Astrocyte (in vitro differentiated cells and primary cell): ENCODE measurements around the gene SLC39A7. TPM values are rescaled to one million over a fixed set of nuclear protein-coding genes. Genes with fewer than 3 reads are reported as not detected.

Source experiments
- DNase-seq: peaks from one replicate; pipeline ENCODE4 v3.0.0-alpha.2; 2010; ENCODE audit warnings: low read depth
- FAIRE-seq: peaks from 2 replicates; lab custom pipeline; 2011; peaks lifted over from hg19 to GRCh38; lab: Jason Lieb, UNC
- H2AFZ ChIP-seq: 2 replicates; pipeline ENCODE4 v1.6.0; 2012; ENCODE audit warnings: low read depth, low read length, inconsistent platforms
- H3K27ac ChIP-seq: 2 replicates; pipeline ENCODE4 v1.5.1; 2011; ENCODE audit warnings: low read depth, low read length, inconsistent platforms
- H3K27me3 ChIP-seq: 2 replicates; pipeline ENCODE4 v1.6.0; 2011; ENCODE audit warnings: low read length, inconsistent platforms; ENCODE audit not compliant: insufficient read depth
- H3K36me3 ChIP-seq: 2 replicates; pipeline ENCODE4 v1.5.1; 2011; ENCODE audit warnings: low read length, inconsistent platforms; ENCODE audit not compliant: insufficient read depth
- H3K4me1 ChIP-seq: 2 replicates; pipeline ENCODE4 v1.5.1; 2011; ENCODE audit warnings: low read length, inconsistent platforms; ENCODE audit not compliant: insufficient read depth
- H3K4me2 ChIP-seq: 2 replicates; pipeline ENCODE4 v1.6.0; 2012; ENCODE audit warnings: low read length, inconsistent platforms
- H3K4me3 ChIP-seq: 2 replicates; pipeline ENCODE4 v1.5.1; 2011; ENCODE audit warnings: low read depth, mild to moderate bottlenecking, low read length, inconsistent platforms; ENCODE audit not compliant: insufficient read depth
- H3K79me2 ChIP-seq: 2 replicates; pipeline ENCODE4 v1.6.0; 2012; ENCODE audit warnings: mild to moderate bottlenecking, low read length, inconsistent platforms; ENCODE audit not compliant: insufficient read depth
- H3K9ac ChIP-seq: 2 replicates; pipeline ENCODE4 v1.6.0; 2012; ENCODE audit warnings: mild to moderate bottlenecking, low read length, inconsistent platforms
- H3K9me3 ChIP-seq: 2 replicates; pipeline ENCODE4 v1.5.1; 2012; ENCODE audit warnings: low read depth, mild to moderate bottlenecking, low read length, inconsistent platforms; ENCODE audit not compliant: insufficient read depth
- H4K20me1 ChIP-seq: 2 replicates; pipeline ENCODE4 v1.6.0; 2012; ENCODE audit warnings: low read length, inconsistent platforms; ENCODE audit not compliant: insufficient read depth
- H3K27ac Mint-ChIP-seq: one replicate; pipeline ENCODE4 v1.8.0; 2021; ENCODE audit warnings: mild to moderate bottlenecking, mixed read lengths; ENCODE audit not compliant: unreplicated experiment
- H3K27me3 Mint-ChIP-seq: one replicate; pipeline ENCODE4 v1.8.0; 2021; ENCODE audit warnings: low read depth, mixed read lengths; ENCODE audit not compliant: unreplicated experiment
- H3K36me3 Mint-ChIP-seq: one replicate; pipeline ENCODE4 v1.8.0; 2021; ENCODE audit warnings: low read depth, mixed read lengths; ENCODE audit not compliant: unreplicated experiment
- H3K4me1 Mint-ChIP-seq: one replicate; pipeline ENCODE4 v1.8.0; 2021; ENCODE audit warnings: low read depth, mixed read lengths; ENCODE audit not compliant: unreplicated experiment
- H3K4me3 Mint-ChIP-seq: one replicate; pipeline ENCODE4 v1.8.0; 2021; ENCODE audit warnings: mild to moderate bottlenecking, moderate library complexity, mixed read lengths; ENCODE audit not compliant: unreplicated experiment
- H3K9me3 Mint-ChIP-seq: one replicate; pipeline ENCODE4 v1.8.0; 2021; ENCODE audit warnings: mild to moderate bottlenecking, mixed read lengths; ENCODE audit not compliant: unreplicated experiment
- EZH2 ChIP-seq: IDR thresholded peaks from 2 replicates; pipeline ENCODE4 v1.6.1; 2012; ENCODE audit warnings: mild to moderate bottlenecking, low read length, inconsistent platforms; ENCODE audit not compliant: insufficient read depth
- total RNA-seq: library from RNA; stranded (reverse); gene quantifications from 2 replicates; pipeline ENCODE4 v1.2.1, GENCODE V29; 2021
- TF ChIP-seq, protein P1 (sequence below): IDR thresholded peaks from 2 replicates; pipeline ENCODE4 v1.5.1; 2011; ENCODE audit warnings: low read depth, mild to moderate bottlenecking, inconsistent platforms, low read length, moderate library complexity; ENCODE audit not compliant: insufficient read depth

Gene SLC39A7
- total RNA-seq, 1 donor from 2014 or later, result 150 TPM

DNA sequence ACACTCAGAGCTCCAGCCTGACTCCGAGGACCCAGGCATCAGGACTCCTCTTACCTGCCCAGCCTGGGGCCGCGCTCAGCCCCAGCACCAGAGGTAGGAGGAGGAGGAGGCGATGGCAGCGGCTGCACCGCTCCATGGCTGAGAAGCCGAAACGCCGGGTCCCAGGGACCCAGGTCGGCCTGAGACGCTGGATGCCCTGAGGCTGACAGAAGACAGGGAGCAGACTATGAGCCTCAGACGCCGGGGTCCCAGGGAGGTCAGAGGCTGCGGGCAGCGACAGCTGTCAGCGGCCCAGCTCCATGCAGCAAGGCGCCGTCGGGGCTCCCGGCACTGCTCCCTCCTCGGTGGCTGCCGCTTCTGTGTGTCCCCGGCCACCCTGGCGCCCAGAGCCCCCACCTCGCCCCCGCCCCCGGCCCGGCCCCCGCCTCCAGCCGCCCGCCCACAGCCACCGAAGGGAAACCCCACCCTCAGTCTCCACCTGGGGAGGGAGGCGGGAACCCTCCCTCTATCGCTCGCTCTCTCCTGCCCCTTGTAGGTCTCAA, 8.5 kb upstream of the SLC39A7 start, which contains the start of gene COL11A2:
Gene COL11A2 (minus strand): TSS at position 363 of the 542 bp plus-strand sequence. CDS start 227 bp downstream, at position 136.
- Mint-ChIP-seq H3K27me3 (peaks cover 28% of the 10 kb centered on the region), H3K27ac (peak within 1 kb of the TSS; percentile 27), H3K4me1 (peaks cover 8% of the 10 kb centered on the region), H3K36me3 (peaks cover 20% of the 10 kb centered on the region), H3K4me3 (peak within 1 kb of the TSS; percentile 75), H3K9me3 (peaks cover 2% of the 10 kb centered on the region)
- Histone ChIP-seq H3K36me3 (peaks cover 29% of the 10 kb centered on the region), H3K9ac (peak within 1 kb of the TSS; percentile 56), H3K4me1 (no peaks in the 10 kb centered on the region), H4K20me1 (peaks cover 40% of the 10 kb centered on the region), H3K27me3 (peaks cover 13% of the 10 kb centered on the region), H3K79me2 (peaks cover 5% of the 10 kb centered on the region), H3K4me3 (peak within 1 kb of the TSS; percentile 51), H2AFZ (peak within 1 kb of the TSS; percentile 52), H3K9me3 (no peaks in the 10 kb centered on the region), H3K4me2 (peak within 1 kb of the TSS; percentile 86), H3K27ac (no peak within 1 kb of the TSS)
- TF ChIP-seq, protein P1, sequence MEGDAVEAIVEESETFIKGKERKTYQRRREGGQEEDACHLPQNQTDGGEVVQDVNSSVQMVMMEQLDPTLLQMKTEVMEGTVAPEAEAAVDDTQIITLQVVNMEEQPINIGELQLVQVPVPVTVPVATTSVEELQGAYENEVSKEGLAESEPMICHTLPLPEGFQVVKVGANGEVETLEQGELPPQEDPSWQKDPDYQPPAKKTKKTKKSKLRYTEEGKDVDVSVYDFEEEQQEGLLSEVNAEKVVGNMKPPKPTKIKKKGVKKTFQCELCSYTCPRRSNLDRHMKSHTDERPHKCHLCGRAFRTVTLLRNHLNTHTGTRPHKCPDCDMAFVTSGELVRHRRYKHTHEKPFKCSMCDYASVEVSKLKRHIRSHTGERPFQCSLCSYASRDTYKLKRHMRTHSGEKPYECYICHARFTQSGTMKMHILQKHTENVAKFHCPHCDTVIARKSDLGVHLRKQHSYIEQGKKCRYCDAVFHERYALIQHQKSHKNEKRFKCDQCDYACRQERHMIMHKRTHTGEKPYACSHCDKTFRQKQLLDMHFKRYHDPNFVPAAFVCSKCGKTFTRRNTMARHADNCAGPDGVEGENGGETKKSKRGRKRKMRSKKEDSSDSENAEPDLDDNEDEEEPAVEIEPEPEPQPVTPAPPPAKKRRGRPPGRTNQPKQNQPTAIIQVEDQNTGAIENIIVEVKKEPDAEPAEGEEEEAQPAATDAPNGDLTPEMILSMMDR, result no peak
- TF ChIP-seq EZH2, result no peak
- FAIRE-seq, result no peak
- no peak for DNase-seq

DNA sequence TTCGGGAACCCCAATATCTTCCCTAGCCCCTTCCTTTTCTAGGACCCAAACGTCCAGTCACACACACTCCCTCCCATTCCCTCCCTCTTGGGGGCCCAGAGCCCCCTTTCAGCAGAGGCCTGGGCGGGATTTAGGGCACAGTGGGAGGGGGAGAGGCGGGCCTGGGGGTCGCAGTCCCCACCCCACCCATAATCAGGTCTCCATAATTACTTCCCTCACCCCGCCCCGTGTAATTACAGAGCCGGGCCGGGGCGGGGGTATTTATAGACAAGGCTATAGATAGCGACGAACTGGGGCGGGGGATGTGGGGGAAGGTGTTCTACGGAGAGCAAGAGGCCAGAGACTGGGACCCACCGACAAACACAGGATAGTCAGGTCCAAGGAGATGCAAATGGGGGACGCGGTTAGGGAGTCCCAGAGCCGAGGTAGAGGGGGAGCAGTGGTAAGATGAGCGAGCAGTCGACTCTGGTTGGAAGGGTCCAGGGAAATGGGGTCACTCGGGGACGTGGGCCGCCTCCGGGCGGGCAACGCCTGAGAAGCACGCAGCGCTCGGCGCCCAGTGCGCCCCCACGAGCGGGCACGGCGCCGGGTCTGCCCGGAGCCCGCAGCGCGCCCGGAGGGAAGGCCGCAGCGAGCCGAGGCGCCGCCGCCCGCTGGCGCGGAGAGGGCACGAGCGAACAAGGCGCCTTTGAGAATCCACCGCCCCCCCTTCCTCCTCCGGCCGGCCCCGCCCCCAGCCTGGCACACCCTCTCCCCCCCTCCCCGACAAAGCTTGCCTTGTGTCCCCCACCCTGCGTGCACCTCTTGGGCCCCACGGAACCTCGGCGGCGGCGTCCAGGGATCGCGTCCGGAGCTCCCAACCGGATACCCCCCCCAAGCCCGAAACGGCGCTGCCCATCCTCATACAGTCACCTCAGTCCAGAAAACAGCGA, 7.7 kb upstream of the SLC39A7 start:
- Histone ChIP-seq H3K4me2 (peak overlapping the region; percentile 86), H3K36me3 (peaks cover 30% of the 10 kb centered on the region), H4K20me1 (peaks cover 48% of the 10 kb centered on the region), H3K27me3 (peaks cover 13% of the 10 kb centered on the region), H3K4me3 (peak overlapping the region; percentile 51), H3K4me1 (no peaks in the 10 kb centered on the region), H3K27ac (no peak overlapping the region), H3K9me3 (no peaks in the 10 kb centered on the region), H3K9ac (peak overlapping the region; percentile 56), H3K79me2 (peaks cover 10% of the 10 kb centered on the region), H2AFZ (peak overlapping the region; percentile 52)
- no peak for FAIRE-seq
- TF ChIP-seq, protein P1, result no peak
- peak; percentile 58 for TF ChIP-seq EZH2
- Mint-ChIP-seq H3K36me3 (peaks cover 23% of the 10 kb centered on the region), H3K4me3 (peak overlapping the region; percentile 75), H3K9me3 (peaks cover 2% of the 10 kb centered on the region), H3K4me1 (peaks cover 13% of the 10 kb centered on the region), H3K27me3 (peaks cover 25% of the 10 kb centered on the region), H3K27ac (peak overlapping the region; percentile 27)
- DNase-seq, result no peak
